NB4 (cell line): ENCODE data around the gene FAM83E.

Experiments
- MAX ChIP-seq: IDR thresholded peaks from 2 replicates; pipeline ENCODE4 v1.6.1; 2011; ENCODE audit warnings: low read depth, low read length
- POLR2A ChIP-seq: IDR thresholded peaks from 2 replicates; pipeline ENCODE4 v1.6.1; 2011; ENCODE audit warnings: mild to moderate bottlenecking; ENCODE audit not compliant: insufficient read length; ENCODE audit errors: extremely low read depth
- TF ChIP-seq, protein P1 (sequence below): IDR thresholded peaks from one replicate; pipeline ENCODE4 v1.5.1; 2012; ENCODE audit warnings: low read depth, low read length

- TF ChIP-seq, protein P1, sequence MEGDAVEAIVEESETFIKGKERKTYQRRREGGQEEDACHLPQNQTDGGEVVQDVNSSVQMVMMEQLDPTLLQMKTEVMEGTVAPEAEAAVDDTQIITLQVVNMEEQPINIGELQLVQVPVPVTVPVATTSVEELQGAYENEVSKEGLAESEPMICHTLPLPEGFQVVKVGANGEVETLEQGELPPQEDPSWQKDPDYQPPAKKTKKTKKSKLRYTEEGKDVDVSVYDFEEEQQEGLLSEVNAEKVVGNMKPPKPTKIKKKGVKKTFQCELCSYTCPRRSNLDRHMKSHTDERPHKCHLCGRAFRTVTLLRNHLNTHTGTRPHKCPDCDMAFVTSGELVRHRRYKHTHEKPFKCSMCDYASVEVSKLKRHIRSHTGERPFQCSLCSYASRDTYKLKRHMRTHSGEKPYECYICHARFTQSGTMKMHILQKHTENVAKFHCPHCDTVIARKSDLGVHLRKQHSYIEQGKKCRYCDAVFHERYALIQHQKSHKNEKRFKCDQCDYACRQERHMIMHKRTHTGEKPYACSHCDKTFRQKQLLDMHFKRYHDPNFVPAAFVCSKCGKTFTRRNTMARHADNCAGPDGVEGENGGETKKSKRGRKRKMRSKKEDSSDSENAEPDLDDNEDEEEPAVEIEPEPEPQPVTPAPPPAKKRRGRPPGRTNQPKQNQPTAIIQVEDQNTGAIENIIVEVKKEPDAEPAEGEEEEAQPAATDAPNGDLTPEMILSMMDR: no peak
- TF ChIP-seq POLR2A (no peak), MAX (no peak)
Observed at GRCh38 chr19:48650974-48651682, 36.3 kb upstream of the FAM83E start.
